Prostate gland (tissue), 2 donors: ENCODE measurements around the gene FN3K.

Source experiments
- POLR2AphosphoS5 ChIP-seq: sonication (generic); formaldehyde crosslinking; IDR thresholded peaks from one replicate; pipeline ENCODE4 v1.6.1; 2017; ENCODE audit warnings: antibody characterized with exemption
- TF ChIP-seq, protein P1 (sequence below), 4 experiments: fragments of 200-600 bp in 2 of 4; fragments of 450-650 bp in 2 of 4; sonication (generic) in 2 of 4; IDR thresholded peaks; 1 replicate in 3 of 4; 2 replicates in 1 of 4; pipeline ENCODE4 v1.5.1; 2016 to 2019; ENCODE audit warnings: antibody characterized with exemption in 4 of 4, mild to moderate bottlenecking in 2 of 4, moderate library complexity in 2 of 4

GRCh38 chr17:82696259-82696658 is 39.2 kb upstream of the FN3K start:
- TF ChIP-seq, protein P1, sequence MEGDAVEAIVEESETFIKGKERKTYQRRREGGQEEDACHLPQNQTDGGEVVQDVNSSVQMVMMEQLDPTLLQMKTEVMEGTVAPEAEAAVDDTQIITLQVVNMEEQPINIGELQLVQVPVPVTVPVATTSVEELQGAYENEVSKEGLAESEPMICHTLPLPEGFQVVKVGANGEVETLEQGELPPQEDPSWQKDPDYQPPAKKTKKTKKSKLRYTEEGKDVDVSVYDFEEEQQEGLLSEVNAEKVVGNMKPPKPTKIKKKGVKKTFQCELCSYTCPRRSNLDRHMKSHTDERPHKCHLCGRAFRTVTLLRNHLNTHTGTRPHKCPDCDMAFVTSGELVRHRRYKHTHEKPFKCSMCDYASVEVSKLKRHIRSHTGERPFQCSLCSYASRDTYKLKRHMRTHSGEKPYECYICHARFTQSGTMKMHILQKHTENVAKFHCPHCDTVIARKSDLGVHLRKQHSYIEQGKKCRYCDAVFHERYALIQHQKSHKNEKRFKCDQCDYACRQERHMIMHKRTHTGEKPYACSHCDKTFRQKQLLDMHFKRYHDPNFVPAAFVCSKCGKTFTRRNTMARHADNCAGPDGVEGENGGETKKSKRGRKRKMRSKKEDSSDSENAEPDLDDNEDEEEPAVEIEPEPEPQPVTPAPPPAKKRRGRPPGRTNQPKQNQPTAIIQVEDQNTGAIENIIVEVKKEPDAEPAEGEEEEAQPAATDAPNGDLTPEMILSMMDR (IDR thresholded peaks at IDR 0.05), result no peak
- TF ChIP-seq POLR2AphosphoS5, result no peak
